H1 (cell line): ENCODE results near the gene SLC7A11. TPM values are rescaled to one million over a fixed set of nuclear protein-coding genes. Genes with fewer than 3 reads are reported as not detected.
A peak's percentile ranks its signal among the peaks of the same experiment; 100 is the strongest.

ENCODE experiments used
- CTCF ChIA-PET: fragments of 300-600 bp; sonication (Branson Sonifier 250); formaldehyde crosslinking; loops from one replicate; lab custom pipeline; 2021; ENCODE audit not compliant: partially characterized antibody; lab: Charles Lee
- POLR2A ChIA-PET: fragments of 300-600 bp; sonication (Branson Sonifier 250); formaldehyde crosslinking; loops from one replicate; lab custom pipeline; 2021; ENCODE audit warnings: inconsistent platforms; ENCODE audit not compliant: partially characterized antibody; lab: Charles Lee
- DNase-seq, 2 experiments: peaks; one replicate each; pipeline versions ENCODE4 v3.0.0 to v3.0.0-alpha.2; 2010 to 2022; ENCODE audit warnings: low spot score in 2 of 2, low read depth in 1 of 2, mixed read lengths in 1 of 2
- FAIRE-seq: peaks from 2 replicates; lab custom pipeline; 2011; peaks lifted over from hg19 to GRCh38; lab: Jason Lieb, UNC
- H2AFZ ChIP-seq: 2 replicates; pipeline ENCODE4 v1.8.1; 2012; ENCODE audit warnings: low read length, inconsistent platforms
- H2AK5ac ChIP-seq: 2 replicates; pipeline ENCODE4 v1.6.1; 2013; ENCODE audit warnings: low read depth, low read length
- H2BK120ac ChIP-seq: replicated peaks from 2 replicates; pipeline ENCODE3; 2013; ENCODE audit warnings: low read depth, low read length, inconsistent platforms
- H2BK12ac ChIP-seq: 2 replicates; pipeline ENCODE4 v1.6.1; 2013; ENCODE audit warnings: low read depth, low read length
- H2BK15ac ChIP-seq: 2 replicates; pipeline ENCODE4 v1.6.1; 2013; ENCODE audit warnings: low read length
- H2BK20ac ChIP-seq: 2 replicates; pipeline ENCODE4 v1.6.1; 2013; ENCODE audit warnings: low read length
- H2BK5ac ChIP-seq: 2 replicates; pipeline ENCODE4 v1.6.1; 2013; ENCODE audit warnings: low read depth, low read length
- H3K14ac ChIP-seq: 2 replicates; pipeline ENCODE4 v1.6.1; 2013; ENCODE audit warnings: inconsistent platforms; ENCODE audit not compliant: insufficient read length
- H3K18ac ChIP-seq: 2 replicates; pipeline ENCODE4 v1.6.1; 2013; ENCODE audit warnings: low read length; ENCODE audit errors: extremely low read depth
- H3K23ac ChIP-seq: 2 replicates; pipeline ENCODE4 v1.6.1; 2013; ENCODE audit warnings: inconsistent platforms; ENCODE audit not compliant: insufficient read length
- H3K23me2 ChIP-seq: 2 replicates; pipeline ENCODE4 v1.6.1; 2013; ENCODE audit warnings: low read depth, low read length
- H3K27ac ChIP-seq: 2 replicates; pipeline ENCODE4 v1.6.1; 2011; ENCODE audit warnings: low read depth, low read length, inconsistent platforms
- H3K27me3 ChIP-seq, 4 experiments: replicated peaks in 1 of 4; 1 replicate in 1 of 4; 2 replicates in 3 of 4; pipeline versions ENCODE4 v1.6.1 to v1.8.1; 2011 to 2013; ENCODE audit warnings: low read length in 3 of 4, mild to moderate bottlenecking in 3 of 4, inconsistent platforms in 2 of 4, mixed read lengths in 2 of 4, moderate library complexity in 1 of 4; ENCODE audit not compliant: control insufficient read depth in 3 of 4, insufficient read depth in 3 of 4; ENCODE audit errors: extremely low read depth in 1 of 4
- H3K36me3 ChIP-seq, 4 experiments: 2 replicates each; pipeline versions ENCODE4 v1.6.1 to v1.8.1; 2011 to 2013; ENCODE audit warnings: mild to moderate bottlenecking in 4 of 4, low read length in 3 of 4, moderate library complexity in 2 of 4, control low read depth in 1 of 4, inconsistent platforms in 1 of 4; ENCODE audit not compliant: insufficient read depth in 4 of 4, control insufficient read depth in 2 of 4
- H3K4ac ChIP-seq: replicated peaks from 2 replicates; pipeline ENCODE3; 2013; ENCODE audit warnings: low read length, low read depth, mixed read lengths, inconsistent platforms; ENCODE audit not compliant: insufficient read length
- H3K4me1 ChIP-seq, 4 experiments: replicated peaks in 1 of 4; 1 replicate in 1 of 4; 2 replicates in 3 of 4; pipeline versions ENCODE4 v1.6.1 to v1.8.1; 2011 to 2013; ENCODE audit warnings: low read length in 3 of 4, inconsistent platforms in 2 of 4, mixed read lengths in 1 of 4; ENCODE audit not compliant: insufficient read depth in 4 of 4, control insufficient read depth in 3 of 4
- H3K4me2 ChIP-seq, 2 experiments: 2 replicates each; pipeline versions ENCODE4 v1.6.1 to v1.8.1; 2011 to 2013; ENCODE audit warnings: low read depth in 2 of 2, low read length in 2 of 2, control low read depth in 1 of 2, inconsistent platforms in 1 of 2, mild to moderate bottlenecking in 1 of 2; ENCODE audit not compliant: insufficient read depth in 1 of 2
- H3K4me3 ChIP-seq, 4 experiments: fragments of 200-600, 300-600 bp in 1 of 4; sonication (generic), shearing (Covaris generic), sonication (Bioruptor Twin) in 1 of 4; 2 replicates each; pipeline versions ENCODE4 v1.5.1 to v1.8.1; 2011 to 2016; ENCODE audit warnings: low read length in 4 of 4, low read depth in 3 of 4, control low read depth in 2 of 4, inconsistent platforms in 2 of 4, mild to moderate bottlenecking in 2 of 4, mixed read lengths in 1 of 4, moderate library complexity in 1 of 4; ENCODE audit not compliant: insufficient read depth in 2 of 4; ENCODE audit errors: extremely low read depth in 1 of 4
- H3K56ac ChIP-seq: replicated peaks from 2 replicates; pipeline ENCODE3; 2013; ENCODE audit warnings: low read depth, mild to moderate bottlenecking, mixed read lengths, low read length, inconsistent platforms; ENCODE audit not compliant: insufficient read length
- H3K79me1 ChIP-seq: 2 replicates; pipeline ENCODE4 v1.6.1; 2013; ENCODE audit warnings: low read depth, low read length, control low read depth
- H3K79me2 ChIP-seq, 2 experiments: 2 replicates each; pipeline versions ENCODE4 v1.6.1 to v1.8.1; 2012 to 2013; ENCODE audit warnings: low read length in 2 of 2, mild to moderate bottlenecking in 2 of 2, inconsistent platforms in 1 of 2; ENCODE audit not compliant: insufficient read depth in 2 of 2, control insufficient read depth in 1 of 2
- H3K9ac ChIP-seq, 4 experiments: replicated peaks in 1 of 4; 1 replicate in 1 of 4; 2 replicates in 3 of 4; pipeline versions ENCODE4 v1.6.1 to v1.8.1; 2011 to 2013; ENCODE audit warnings: low read depth in 3 of 4, low read length in 3 of 4, control low read depth in 2 of 4, mild to moderate bottlenecking in 2 of 4, moderate library complexity in 2 of 4, inconsistent platforms in 1 of 4; ENCODE audit errors: extremely low read depth in 1 of 4
- H3K9me3 ChIP-seq, 2 experiments: 2 replicates each; pipeline versions ENCODE4 v1.6.1 to v1.8.1; 2012 to 2013; ENCODE audit warnings: mild to moderate bottlenecking in 2 of 2, moderate library complexity in 2 of 2, control low read depth in 1 of 2, inconsistent platforms in 1 of 2, low read depth in 1 of 2, low read length in 1 of 2, mixed read lengths in 1 of 2; ENCODE audit not compliant: insufficient read depth in 2 of 2
- H4K20me1 ChIP-seq, 2 experiments: replicated peaks in 1 of 2; 2 replicates each; pipeline versions ENCODE3 to v1.8.1; 2011 to 2013; ENCODE audit warnings: inconsistent platforms in 2 of 2, low read length in 2 of 2, mild to moderate bottlenecking in 1 of 2; ENCODE audit not compliant: insufficient read depth in 2 of 2, control insufficient read depth in 1 of 2
- H4K5ac ChIP-seq: 2 replicates; pipeline ENCODE4 v1.6.1; 2013; ENCODE audit warnings: low read length, low read depth, mixed read lengths, inconsistent platforms; ENCODE audit not compliant: insufficient read length
- H4K8ac ChIP-seq: 2 replicates; pipeline ENCODE4 v1.8.0; 2013; ENCODE audit warnings: mild to moderate bottlenecking, moderate library complexity, low read length, inconsistent platforms; ENCODE audit not compliant: insufficient read depth; ENCODE audit errors: extremely low read depth
- H4K91ac ChIP-seq: replicated peaks from 2 replicates; pipeline ENCODE3; 2013; ENCODE audit warnings: low read length, mixed read lengths, inconsistent platforms; ENCODE audit not compliant: insufficient read length
- CBX5 ChIP-seq: fragments of 300-800, 300-1000 bp; sonication (generic); IDR thresholded peaks from 2 replicates; pipeline ENCODE4 v1.7.1; 2016; ENCODE audit warnings: antibody characterized with exemption, low read length, low read depth
- EGR1 ChIP-seq: IDR thresholded peaks from 2 replicates; pipeline ENCODE4 v1.6.1; 2011; ENCODE audit warnings: low read depth, low read length, borderline replicate concordance
- FOSL1 ChIP-seq: IDR thresholded peaks from 2 replicates; pipeline ENCODE4 v1.6.1; 2011; ENCODE audit warnings: mild to moderate bottlenecking, low read depth, low read length, moderate library complexity; ENCODE audit not compliant: insufficient read depth
- KDM1A ChIP-seq: fragments of 200-600, 300-600 bp; sonication (generic); IDR thresholded peaks from 2 replicates; pipeline ENCODE4 v1.7.1; 2016; ENCODE audit warnings: mild to moderate bottlenecking, low read length, borderline replicate concordance
- RXRA ChIP-seq: IDR thresholded peaks from 2 replicates; pipeline ENCODE4 v1.6.1; 2011; ENCODE audit warnings: low read depth, mild to moderate bottlenecking, low read length, moderate library complexity; ENCODE audit not compliant: insufficient read depth
- TBP ChIP-seq: IDR thresholded peaks from 2 replicates; pipeline ENCODE4 v1.6.1; 2011; ENCODE audit warnings: low read depth, low read length, improper control_type of control experiment
- YY1 ChIP-seq: IDR thresholded peaks from 2 replicates; pipeline ENCODE4 v1.6.1; 2011; ENCODE audit warnings: low read depth, mild to moderate bottlenecking, low read length
- WGBS, 2 experiments: shearing (Covaris generic) in 1 of 2; methylation state at CpG; one replicate each; pipeline versions ENCODE4 v1.1.6 to v1.1.7; 2013 to 2015; ENCODE audit warnings: low lambda C conversion rate in 2 of 2, mixed read lengths in 2 of 2, inconsistent platforms in 1 of 2, low coverage in 1 of 2, missing lambda C conversion rate in 1 of 2; ENCODE audit not compliant: insufficient replicate concordance in 2 of 2, insufficient coverage in 1 of 2, insufficient read length in 1 of 2; ENCODE audit errors: extremely low coverage in 1 of 2, missing lambda C conversion rate in 1 of 2; 5-methylcytosine and 5-hydroxymethylcytosine counted together
- polyA plus RNA-seq, 7 experiments: library from polyadenylated mRNA; depleted of rRNA in 3 of 7; stranded (reverse) in 5 of 7; unstranded in 2 of 7; fragments of >200 nt in 5 of 7; fragments of 200-250 nt in 2 of 7; gene quantifications; 1 replicate in 5 of 7; 2 replicates in 1 of 7; 4 replicates in 1 of 7; pipeline versions ENCODE4 v1.2.1 to v1.2.3, GENCODE V29; 2011 to 2013; ENCODE audit warnings: missing spikeins in 2 of 7, mixed read lengths in 2 of 7
- total RNA-seq: library from RNA; stranded (reverse); fragmentation: NEBNext Ultra II Directional; extraction: Animal tissue kit (Norgen Biotek cat#: 25700); gene quantifications from 2 replicates; pipeline ENCODE4 v1.2.1, GENCODE V29; 2021

Gene SLC7A11
- total and polyA plus RNA-seq, 2 of the 8 experiments (the other 6 are each of a cell fraction or from before 2014, with no cell fraction given), result 6.6 to 17.0 TPM

DNA sequence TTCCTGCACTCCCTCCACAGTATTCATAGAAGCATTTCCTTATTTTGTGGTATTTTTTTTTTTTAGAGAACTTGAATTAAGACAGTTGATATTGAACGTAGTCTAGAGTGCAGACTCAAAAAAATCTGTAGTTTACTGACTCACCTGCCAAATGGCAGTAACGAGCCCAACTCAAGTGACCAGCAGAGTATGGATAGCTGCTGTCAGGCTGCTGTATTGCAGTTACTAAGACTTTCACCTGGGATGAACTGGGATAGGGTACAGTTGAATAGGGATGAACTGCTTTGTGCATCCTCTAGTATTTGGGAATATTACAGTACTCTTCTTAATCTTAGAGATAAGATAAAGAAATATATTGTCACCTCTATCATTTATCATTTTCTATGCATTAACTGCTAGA lies 7.0 kb upstream of the SLC7A11 start:
- H3K36me3 ChIP-seq, result no peaks in the 10 kb centered on the region
- no peak for DNase-seq
- ChIA-PET POLR2A (interaction anchor here (1.0 to 1.6 kb wide), 2 partner anchors 8 to 17 kb away, joined by 3 to 4 read pairs; no protein-coding TSS in a partner anchor), CTCF (no interaction called here)
- H3K79me2 ChIP-seq, result no peaks in the 10 kb centered on the region
- no peak overlapping the region for H3K14ac ChIP-seq
- no peaks in the 10 kb centered on the region for H3K9me3 ChIP-seq
- H4K20me1 ChIP-seq, result no peaks in the 10 kb centered on the region
- FAIRE-seq, result peak; percentile 50
- no peaks in the 10 kb centered on the region for H3K4me1 ChIP-seq
- H3K23ac ChIP-seq, result no peak overlapping the region
- H2BK12ac ChIP-seq, result no peak overlapping the region
- no peak overlapping the region for H4K8ac ChIP-seq
- TF ChIP-seq EGR1 (no peak), KDM1A (no peak), CBX5 (no peak), RXRA (no peak), TBP (no peak), FOSL1 (no peak), YY1 (no peak)
- no peaks in the 10 kb centered on the region for H3K23me2 ChIP-seq
- no peak overlapping the region for H2BK5ac ChIP-seq
- H2BK15ac ChIP-seq, result no peak overlapping the region
- H3K9ac ChIP-seq, result no peak overlapping the region; a peak in 1 of 7 replicates
- H3K4ac ChIP-seq, result no peak overlapping the region
- no peak overlapping the region for H3K4me2 ChIP-seq
- no peak overlapping the region for H3K27ac ChIP-seq
- no peak overlapping the region for H3K4me3 ChIP-seq
- no peak overlapping the region for H2AFZ ChIP-seq
- H2BK20ac ChIP-seq, result no peak overlapping the region
- H3K56ac ChIP-seq, result no peak overlapping the region
- no peaks in the 10 kb centered on the region for H3K79me1 ChIP-seq
- WGBS, 2 experiments, result 77% methylated on average over 2 of the region's 2 CpGs; no CpG with 5 or more reads in 1 of the 2 experiments
- H4K5ac ChIP-seq, result no peak overlapping the region
- H4K91ac ChIP-seq, result no peak overlapping the region
- H2AK5ac ChIP-seq, result no peak overlapping the region
- no peak overlapping the region for H2BK120ac ChIP-seq
- no peaks in the 10 kb centered on the region for H3K27me3 ChIP-seq
- H3K18ac ChIP-seq, result no peak overlapping the region
